KMS-11 (cell line): ENCODE data around the gene ZFYVE19.

Experiments
- H2AFZ ChIP-seq: fragments of 200-600 bp; sonication (generic); 2 replicates; pipeline ENCODE4 v1.6.1; 2016; ENCODE audit warnings: antibody characterized with exemption, mixed run types, low read depth
- H3K27ac ChIP-seq: fragments of 200-600 bp; sonication (generic); 2 replicates; pipeline ENCODE4 v1.6.1; 2016; ENCODE audit warnings: mild to moderate bottlenecking, mixed run types
- H3K27me3 ChIP-seq: fragments of 200-600 bp; sonication (generic); 2 replicates; pipeline ENCODE4 v1.6.1; 2017; ENCODE audit warnings: mild to moderate bottlenecking, low read depth, mixed run types, moderate library complexity; ENCODE audit not compliant: insufficient read depth
- H3K36me3 ChIP-seq: fragments of 200-600 bp; sonication (generic); 2 replicates; pipeline ENCODE4 v1.6.1; 2017; ENCODE audit warnings: mild to moderate bottlenecking, mixed run types; ENCODE audit not compliant: insufficient read depth
- H3K4me1 ChIP-seq: fragments of 200-600 bp; sonication (generic); 2 replicates; pipeline ENCODE4 v1.6.1; 2016; ENCODE audit warnings: mild to moderate bottlenecking, low read depth, mixed run types; ENCODE audit not compliant: poor library complexity, severe bottlenecking
- H3K4me2 ChIP-seq: fragments of 200-600 bp; sonication (generic); 2 replicates; pipeline ENCODE4 v1.7.0; 2016; ENCODE audit warnings: mild to moderate bottlenecking, mixed run types
- H3K4me3 ChIP-seq: fragments of 200-600 bp; sonication (generic); IDR thresholded peaks from 2 replicates; pipeline ENCODE4 v1.6.1; 2017; ENCODE audit warnings: low read depth, low read length, mixed read lengths; ENCODE audit not compliant: insufficient read depth
- H3K79me2 ChIP-seq: fragments of 200-600 bp; sonication (generic); 2 replicates; pipeline ENCODE4 v1.6.1; 2016; ENCODE audit warnings: low read depth, mixed run types; ENCODE audit not compliant: insufficient read depth
- H3K9ac ChIP-seq: fragments of 200-600 bp; sonication (generic); 2 replicates; pipeline ENCODE4 v1.6.1; 2016; ENCODE audit warnings: mild to moderate bottlenecking, mixed run types
- H4K20me1 ChIP-seq: fragments of 200-600 bp; sonication (generic); 2 replicates; pipeline ENCODE4 v1.6.1; 2016; ENCODE audit warnings: mild to moderate bottlenecking, mixed run types; ENCODE audit not compliant: insufficient read depth
- CTCF ChIP-seq: fragments of 200-600 bp; sonication (generic); conservative IDR thresholded peaks from 2 replicates; pipeline ENCODE4 v1.6.1; 2017; ENCODE audit warnings: low read depth, mild to moderate bottlenecking, antibody characterized with exemption, low read length, moderate library complexity, mixed read lengths

The ZFYVE19 gene

GRCh38 chr15:40771242-40771641 lies 35.6 kb upstream of the ZFYVE19 start:
- Histone ChIP-seq H3K9ac (no peak overlapping the region), H3K4me3 (no peak overlapping the region)

GRCh38 chr15:40772014-40772413 lies 34.9 kb upstream of the ZFYVE19 start:
- no peak overlapping the region for H3K27ac ChIP-seq
- no peaks in the 10 kb centered on the region for H4K20me1 ChIP-seq
- no peak overlapping the region for H3K4me3 ChIP-seq
- peaks cover 12% of the 10 kb centered on the region for H3K4me1 ChIP-seq
- TF ChIP-seq CTCF, result no peak
- H3K79me2 ChIP-seq, result no peaks in the 10 kb centered on the region
- no peaks in the 10 kb centered on the region for H3K27me3 ChIP-seq
- no peak overlapping the region for H3K9ac ChIP-seq
- no peak overlapping the region for H3K4me2 ChIP-seq
- H2AFZ ChIP-seq, result no peak overlapping the region
- no peaks in the 10 kb centered on the region for H3K36me3 ChIP-seq

More at GRCh38 chr15:40771242-40771641, 35.6 kb upstream of the ZFYVE19 start:
- H3K79me2 ChIP-seq, result no peaks in the 10 kb centered on the region
- H3K27ac ChIP-seq, result no peak overlapping the region
- peaks cover 10% of the 10 kb centered on the region for H3K4me1 ChIP-seq
- no peak overlapping the region for H2AFZ ChIP-seq
- H3K4me2 ChIP-seq, result no peak overlapping the region
- no peak for TF ChIP-seq CTCF
- H3K27me3 ChIP-seq, result no peaks in the 10 kb centered on the region
- H3K36me3 ChIP-seq, result no peaks in the 10 kb centered on the region
- no peaks in the 10 kb centered on the region for H4K20me1 ChIP-seq

- no peak overlapping the region for H3K4me3 ChIP-seq
- H3K4me2 ChIP-seq, result no peak overlapping the region
- H4K20me1 ChIP-seq, result no peaks in the 10 kb centered on the region
- peaks cover 22% of the 10 kb centered on the region for H3K4me1 ChIP-seq
- no peaks in the 10 kb centered on the region for H3K79me2 ChIP-seq
- no peak overlapping the region for H3K9ac ChIP-seq
- no peak overlapping the region for H2AFZ ChIP-seq
- TF ChIP-seq CTCF, result no peak
- no peaks in the 10 kb centered on the region for H3K27me3 ChIP-seq
- H3K27ac ChIP-seq, result no peak overlapping the region
- H3K36me3 ChIP-seq, result no peaks in the 10 kb centered on the region
These were observed 33.4 kb upstream of the ZFYVE19 start for GRCh38 chr15:40773496-40773895.

- H3K27ac ChIP-seq, result no peak overlapping the region
- H3K36me3 ChIP-seq, result no peaks in the 10 kb centered on the region
- H3K27me3 ChIP-seq, result no peaks in the 10 kb centered on the region
- H2AFZ ChIP-seq, result no peak overlapping the region
- no peaks in the 10 kb centered on the region for H3K79me2 ChIP-seq
- no peak overlapping the region for H3K4me2 ChIP-seq
- no peak overlapping the region for H3K9ac ChIP-seq
- H3K4me3 ChIP-seq, result no peak overlapping the region
- H4K20me1 ChIP-seq, result no peaks in the 10 kb centered on the region
- peaks cover 23% of the 10 kb centered on the region for H3K4me1 ChIP-seq
- TF ChIP-seq CTCF, result no peak
These were observed 33.0 kb upstream of the ZFYVE19 start for GRCh38 chr15:40773902-40774301.
